B cell (primary cell): Measurements from ENCODE around the gene TEAD1. TPM values are rescaled to one million over a fixed set of nuclear protein-coding genes. Genes with fewer than 3 reads are reported as not detected.

Experiments used
- ATAC-seq: fragments of 200-7000 bp; cut with Tn5 transposase; one replicate; pipeline ENCODE4 v1.10.0; 2021; ENCODE audit warnings: low read depth, mild to moderate bottlenecking, moderate number of reproducible peaks, moderate library complexity
- CTCF ChIA-PET: fragments of 350-600 bp; sonication (Branson Sonifier 250); formaldehyde crosslinking; loops from one replicate; lab custom pipeline; 2021; ENCODE audit warnings: antibody characterized with exemption, inconsistent platforms; lab: Charles Lee
- POLR2A ChIA-PET: fragments of 350-600 bp; sonication (Branson Sonifier 250); formaldehyde crosslinking; loops from one replicate; lab custom pipeline; 2021; ENCODE audit warnings: antibody characterized with exemption; lab: Charles Lee
- DNase-seq: peaks from one replicate; pipeline ENCODE4 v3.0.0; 2013
- H2AFZ ChIP-seq: 2 replicates; pipeline ENCODE4 v1.6.1; 2012; ENCODE audit warnings: mild to moderate bottlenecking, low read depth, low read length; ENCODE audit not compliant: insufficient read depth, poor library complexity, severe bottlenecking
- H3K27ac ChIP-seq, 2 donors: 1 replicate in 1 of 2; 2 replicates in 1 of 2; pipeline ENCODE4 v1.5.1; 2012 to 2013; ENCODE audit warnings: low read length in 2 of 2, mild to moderate bottlenecking in 2 of 2, moderate library complexity in 1 of 2
- H3K27me3 ChIP-seq, 4 experiments: fragments of 200-600 bp in 1 of 4; sonication (generic) in 1 of 4; replicated peaks in 1 of 4; 1 replicate in 2 of 4; 2 replicates in 2 of 4; pipeline versions ENCODE4 v1.6.1 to v1.7.0; 2013 to 2016; ENCODE audit warnings: low read length in 3 of 4, mild to moderate bottlenecking in 2 of 4, mixed read lengths in 1 of 4, moderate library complexity in 1 of 4; ENCODE audit not compliant: insufficient read depth in 4 of 4, control insufficient read depth in 3 of 4; ENCODE audit errors: control extremely low read depth in 1 of 4
- H3K36me3 ChIP-seq, 2 experiments: replicated peaks in 1 of 2; 1 replicate in 1 of 2; 2 replicates in 1 of 2; pipeline versions ENCODE4 v1.6.1 to v1.7.1; 2013; ENCODE audit warnings: low read length in 1 of 2; ENCODE audit not compliant: insufficient read depth in 2 of 2, control insufficient read depth in 1 of 2; ENCODE audit errors: control extremely low read depth in 1 of 2, extremely low read depth in 1 of 2
- H3K4me1 ChIP-seq, 2 donors: fragments of 200-600 bp in 1 of 2; sonication (generic) in 1 of 2; 1 replicate in 1 of 2; 2 replicates in 1 of 2; pipeline versions ENCODE4 v1.5.1 to v1.6.1; 2013 to 2017; ENCODE audit warnings: low read length in 2 of 2; ENCODE audit not compliant: control insufficient read depth in 2 of 2, insufficient read depth in 2 of 2
- H3K4me2 ChIP-seq: replicated peaks from 2 replicates; pipeline ENCODE3; 2012; ENCODE audit warnings: mild to moderate bottlenecking, low read depth, low read length; ENCODE audit not compliant: poor library complexity, severe bottlenecking
- H3K4me3 ChIP-seq, 5 experiments: fragments of 200-600 bp in 1 of 5; sonication (generic) in 1 of 5; 1 replicate in 3 of 5; 2 replicates in 2 of 5; pipeline versions ENCODE4 v1.5.1 to v1.7.0; 2011 to 2016; ENCODE audit warnings: low read length in 4 of 5, mild to moderate bottlenecking in 4 of 5, low read depth in 2 of 5, control low read depth in 1 of 5, moderate library complexity in 1 of 5; ENCODE audit not compliant: insufficient read depth in 1 of 5; ENCODE audit errors: control extremely low read depth in 1 of 5, extremely low read depth in 1 of 5
- H3K79me2 ChIP-seq: fragments of 200-600 bp; sonication (generic); one replicate; pipeline ENCODE4 v1.6.0; 2016; ENCODE audit warnings: low read length; ENCODE audit not compliant: control insufficient read depth, insufficient read depth
- H3K9ac ChIP-seq: fragments of 200-600 bp; sonication (generic); 2 replicates; pipeline ENCODE4 v1.6.1; 2017; ENCODE audit warnings: mild to moderate bottlenecking, low read length, moderate library complexity
- H3K9me3 ChIP-seq, 3 donors: one replicate each; pipeline versions ENCODE4 v1.6.1 to v1.7.1; 2013; ENCODE audit warnings: low read length in 2 of 3; ENCODE audit not compliant: control insufficient read depth in 2 of 3, insufficient read depth in 1 of 3; ENCODE audit errors: control extremely low read depth in 1 of 3
- H4K20me1 ChIP-seq: 2 replicates; pipeline ENCODE4 v1.6.0; 2012; ENCODE audit warnings: mild to moderate bottlenecking, low read length; ENCODE audit not compliant: insufficient read depth, control insufficient read depth, poor library complexity, severe bottlenecking
- H3K27ac Mint-ChIP-seq: one replicate; pipeline ENCODE4 v1.8.0; 2021; ENCODE audit warnings: mixed read lengths
- H3K27me3 Mint-ChIP-seq: one replicate; pipeline ENCODE4 v1.8.0; 2021; ENCODE audit warnings: mixed read lengths
- H3K4me1 Mint-ChIP-seq: one replicate; pipeline ENCODE4 v1.8.0; 2021; ENCODE audit warnings: mixed read lengths
- H3K4me3 Mint-ChIP-seq: one replicate; pipeline ENCODE4 v1.8.0; 2021; ENCODE audit warnings: mixed read lengths
- H3K9me3 Mint-ChIP-seq: one replicate; pipeline ENCODE4 v1.8.0; 2022; ENCODE audit warnings: mixed read lengths; ENCODE audit not compliant: insufficient read depth
- EZH2 ChIP-seq: IDR thresholded peaks from 2 replicates; pipeline ENCODE4 v1.6.1; 2012; ENCODE audit warnings: borderline replicate concordance, low read depth, mild to moderate bottlenecking, moderate library complexity, low read length; ENCODE audit not compliant: insufficient read depth, poor library complexity, severe bottlenecking
- WGBS: methylation state at CpG from one replicate; pipeline ENCODE4 v1.1.5; 2013; ENCODE audit warnings: missing lambda C conversion rate; ENCODE audit not compliant: insufficient coverage; 5-methylcytosine and 5-hydroxymethylcytosine counted together
- intact Hi-C: fragments of 100-400 bp; cut with micrococcal nuclease; formaldehyde crosslinking; loops from one replicate; pipeline ENCODE4 v1.10.0; 2022
- polyA plus RNA-seq: library from polyadenylated mRNA; depleted of rRNA; stranded (reverse); fragments of >200 nt; gene quantifications from 2 replicates; pipeline ENCODE4 v1.2.3, GENCODE V29; 2012
- total RNA-seq, 2 donors: library from RNA; stranded (reverse); fragments of 120-200 nt in 1 of 2; gene quantifications; 1 replicate in 1 of 2; 2 replicates in 1 of 2; pipeline versions ENCODE4 v1.2.3 to v1.2.4, GENCODE V29; 2013 to 2022
- TF ChIP-seq, protein P1 (sequence below): fragments of 200-600 bp; IDR thresholded peaks from one replicate; pipeline ENCODE4 v1.8.0; 2022; ENCODE audit warnings: antibody characterized with exemption, mild to moderate bottlenecking

Gene TEAD1
- total and polyA plus RNA-seq, 2 donors (not counting 1 experiment from before 2014, with no cell fraction given) = 0.30 TPM; not detected in 1

DNA sequence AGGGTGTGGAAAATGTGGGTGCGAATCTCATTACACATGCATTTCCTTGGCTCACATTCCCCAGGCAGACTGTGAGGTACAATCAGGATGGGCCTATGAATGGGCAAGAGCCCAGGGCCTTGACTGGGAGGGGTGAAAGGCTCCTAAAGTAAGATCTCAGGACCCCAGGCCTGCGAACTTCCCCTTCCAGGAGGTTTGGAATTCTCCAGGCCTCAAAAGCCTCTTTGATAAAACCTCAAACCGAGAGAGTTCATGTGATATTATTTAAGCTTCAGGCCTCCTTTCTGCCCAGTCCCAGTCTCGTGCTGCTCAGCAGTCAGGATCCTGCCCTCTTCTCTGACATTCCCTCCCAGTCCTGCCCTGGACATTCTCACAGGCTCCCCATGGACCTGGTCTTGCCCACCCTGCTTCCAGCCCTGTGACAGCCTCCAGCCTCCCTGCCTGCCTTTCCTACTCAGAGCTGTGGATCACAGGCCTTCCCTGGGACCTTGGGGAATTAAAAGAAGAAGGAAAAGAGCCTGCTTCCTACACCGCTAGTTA lies 37.3 kb upstream of the TEAD1 start:
- H3K4me2 ChIP-seq = no peak overlapping the region
- TF ChIP-seq, protein P1, sequence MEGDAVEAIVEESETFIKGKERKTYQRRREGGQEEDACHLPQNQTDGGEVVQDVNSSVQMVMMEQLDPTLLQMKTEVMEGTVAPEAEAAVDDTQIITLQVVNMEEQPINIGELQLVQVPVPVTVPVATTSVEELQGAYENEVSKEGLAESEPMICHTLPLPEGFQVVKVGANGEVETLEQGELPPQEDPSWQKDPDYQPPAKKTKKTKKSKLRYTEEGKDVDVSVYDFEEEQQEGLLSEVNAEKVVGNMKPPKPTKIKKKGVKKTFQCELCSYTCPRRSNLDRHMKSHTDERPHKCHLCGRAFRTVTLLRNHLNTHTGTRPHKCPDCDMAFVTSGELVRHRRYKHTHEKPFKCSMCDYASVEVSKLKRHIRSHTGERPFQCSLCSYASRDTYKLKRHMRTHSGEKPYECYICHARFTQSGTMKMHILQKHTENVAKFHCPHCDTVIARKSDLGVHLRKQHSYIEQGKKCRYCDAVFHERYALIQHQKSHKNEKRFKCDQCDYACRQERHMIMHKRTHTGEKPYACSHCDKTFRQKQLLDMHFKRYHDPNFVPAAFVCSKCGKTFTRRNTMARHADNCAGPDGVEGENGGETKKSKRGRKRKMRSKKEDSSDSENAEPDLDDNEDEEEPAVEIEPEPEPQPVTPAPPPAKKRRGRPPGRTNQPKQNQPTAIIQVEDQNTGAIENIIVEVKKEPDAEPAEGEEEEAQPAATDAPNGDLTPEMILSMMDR = no peak
- TF ChIP-seq EZH2 = no peak
- DNase-seq = no peak
- no peaks in the 10 kb centered on the region for H4K20me1 ChIP-seq
- Mint-ChIP-seq H3K27me3 (peaks cover 3% of the 10 kb centered on the region), H3K4me3 (no peak overlapping the region), H3K4me1 (no peaks in the 10 kb centered on the region), H3K9me3 (no peaks in the 10 kb centered on the region), H3K27ac (no peak overlapping the region)
- WGBS = 89% methylated on average over 2 of the region's 5 CpGs
- peaks cover 0 to 4% (median 0%) of the 10 kb centered on the region in 3 donors for H3K9me3 ChIP-seq
- H3K4me1 ChIP-seq = no peaks in the 10 kb centered on the region
- ChIA-PET CTCF (interaction anchor here (0.7 to 0.8 kb wide), 2 partner anchors 44 to 496 kb away, joined by 3 to 4 read pairs; no protein-coding TSS in a partner anchor), POLR2A (no interaction called here)
- ATAC-seq = no peak
- no peak overlapping the region for H3K4me3 ChIP-seq
- H3K79me2 ChIP-seq = no peaks in the 10 kb centered on the region
- H3K9ac ChIP-seq = no peak overlapping the region
- no peak overlapping the region for H2AFZ ChIP-seq
- intact Hi-C loops = no loop called here
- no peaks in the 10 kb centered on the region for H3K36me3 ChIP-seq
- no peaks in the 10 kb centered on the region for H3K27me3 ChIP-seq
- H3K27ac ChIP-seq = no peak overlapping the region

DNA sequence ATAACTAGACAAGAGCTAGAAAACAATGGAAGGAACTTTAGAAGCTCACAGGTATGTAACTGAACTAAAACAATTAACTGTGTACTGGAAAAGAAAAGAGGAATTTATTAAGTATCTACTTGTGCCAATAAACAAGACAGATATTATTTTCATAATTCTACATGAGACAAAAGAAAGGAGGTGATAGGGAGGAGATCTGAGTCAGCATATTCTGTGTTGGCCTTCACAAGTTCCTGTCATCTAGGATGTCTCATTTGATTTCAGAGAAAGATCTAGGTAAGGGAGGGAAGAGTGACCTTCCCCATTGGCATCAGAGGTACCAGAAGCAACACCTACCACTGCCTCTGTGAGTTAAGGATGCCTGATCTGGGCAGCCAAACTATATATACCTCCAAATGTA lies 34.8 kb upstream of the TEAD1 start:
- ATAC-seq = no peak
- TF ChIP-seq EZH2 = no peak
- TF ChIP-seq, protein P1 = no peak
- POLR2A ChIA-PET = no interaction called here

More for the DNA sequence above, 34.8 kb upstream of the TEAD1 start:
- peaks cover 0 to 4% (median 0%) of the 10 kb centered on the region in 3 donors for H3K9me3 ChIP-seq
- H3K9ac ChIP-seq = no peak overlapping the region
- H3K4me1 ChIP-seq = no peaks in the 10 kb centered on the region
- CTCF ChIA-PET = no interaction called here
- H3K4me3 ChIP-seq = no peak overlapping the region
- DNase-seq = no peak
- Mint-ChIP-seq H3K27me3 (peaks cover 7% of the 10 kb centered on the region), H3K4me1 (no peaks in the 10 kb centered on the region), H3K9me3 (no peaks in the 10 kb centered on the region), H3K4me3 (no peak overlapping the region), H3K27ac (no peak overlapping the region)
- no peak overlapping the region for H3K4me2 ChIP-seq
- H2AFZ ChIP-seq = no peak overlapping the region
- H3K27ac ChIP-seq = no peak overlapping the region
- intact Hi-C loops = no loop called here
- H3K27me3 ChIP-seq = no peaks in the 10 kb centered on the region
- no peaks in the 10 kb centered on the region for H3K79me2 ChIP-seq
- H3K36me3 ChIP-seq = no peaks in the 10 kb centered on the region
- no peaks in the 10 kb centered on the region for H4K20me1 ChIP-seq
